Melanocyte of skin (primary cell): ENCODE data around the gene PRDM12. TPM values are rescaled to one million over a fixed set of nuclear protein-coding genes. Genes with fewer than 3 reads are reported as not detected.

Experiments used
- small RNA-seq, 2 donors: library from RNA; depleted of rRNA; stranded (forward); fragments of <200 nt; gene quantifications; one replicate each; pipeline ENCODE3, GENCODE V24; 2012
- total RNA-seq, 2 donors: library from RNA; depleted of rRNA; stranded (reverse); fragments of >200 nt; gene quantifications; 2 replicates each; pipeline ENCODE4 v1.2.3, GENCODE V29; 2012

PRDM12 gene
- not detected for total RNA-seq

GRCh38 chr9:130664251-130665028 is at the start of gene PRDM12:
PRDM12 (plus strand) TSS chr9:130664594; CDS start chr9:130664654, 60 bp downstream.

GRCh38 chr9:130693426-130694191 is 29.2 kb downstream of the PRDM12 start, which contains the start of gene EXOSC2:
EXOSC2 (plus strand) TSS chr9:130693780; CDS start chr9:130693792, 12 bp downstream.

Small RNAs within 50 kb of the gene (small RNA-seq; reads per million reads assigned to genes)
- gene AL359092.1 (0 reads per million in 2 donors), gene MIR6856 (0 reads per million in 2 donors)

Other genes starting within 250 kb of the PRDM12 start
- 1 to 10 TPM; 1.0 to 2.7 TPM for gene ASS1, start 219.6 kb upstream of the PRDM12 start, total RNA-seq
- gene FUBP3, start 85.0 kb upstream of the PRDM12 start, total RNA-seq: 10 to 100 TPM; 26.2 to 37.3 TPM
- gene EXOSC2, start 29.2 kb downstream of the PRDM12 start, total RNA-seq: 10 to 100 TPM; 22.4 to 54.6 TPM
- gene ABL1, start 170.7 kb downstream of the PRDM12 start, total RNA-seq: 10 to 100 TPM; 52.3 to 71.2 TPM
- not detected for gene QRFP, start 232.2 kb downstream of the PRDM12 start, total RNA-seq